HL-60 (cell line): Measurements from ENCODE around the gene CSRNP3.

Experiments
- DNase-seq, 2 experiments: peaks; one replicate each; pipeline ENCODE4 v3.0.0-alpha.2; 2010 to 2020; ENCODE audit warnings: low read depth in 1 of 2, low spot score in 1 of 2
- H3K27ac ChIP-seq: fragments of 250-450 bp; sonication (Bioruptor Pico); replicated peaks from 2 replicates; pipeline ENCODE4 v1.5.1; 2020; ENCODE audit warnings: mild to moderate bottlenecking, moderate library complexity
- H3K27me3 ChIP-seq: fragments of 250-450 bp; sonication (Bioruptor Pico); 2 replicates; pipeline ENCODE4 v1.5.1; 2021; ENCODE audit warnings: mild to moderate bottlenecking, moderate library complexity; ENCODE audit not compliant: insufficient read depth, poor library complexity, severe bottlenecking
- H3K4me3 ChIP-seq: replicated peaks from 2 replicates; pipeline ENCODE4 v1.5.1; 2011; ENCODE audit warnings: mild to moderate bottlenecking, control low read depth, low read length; ENCODE audit not compliant: insufficient read depth
- GABPA ChIP-seq: IDR thresholded peaks from 2 replicates; pipeline ENCODE4 v1.6.1; 2012; ENCODE audit warnings: low read depth
- POLR2AphosphoS5 ChIP-seq: IDR thresholded peaks from 2 replicates; pipeline ENCODE4 v1.6.1; 2012; ENCODE audit warnings: low read depth
- SPI1 ChIP-seq: IDR thresholded peaks from 2 replicates; pipeline ENCODE4 v1.6.1; 2012; ENCODE audit warnings: low read depth, mild to moderate bottlenecking, borderline replicate concordance
- TF ChIP-seq, protein P1 (sequence below): IDR thresholded peaks from 2 replicates; pipeline ENCODE4 v1.6.1; 2012; ENCODE audit warnings: low read depth; ENCODE audit not compliant: insufficient replicate concordance
- TF ChIP-seq, protein P2 (sequence below): IDR thresholded peaks from one replicate; pipeline ENCODE4 v1.5.1; 2011; ENCODE audit warnings: low read length, control low read depth, inconsistent platforms; ENCODE audit not compliant: insufficient read depth

CSRNP3 gene

DNA sequence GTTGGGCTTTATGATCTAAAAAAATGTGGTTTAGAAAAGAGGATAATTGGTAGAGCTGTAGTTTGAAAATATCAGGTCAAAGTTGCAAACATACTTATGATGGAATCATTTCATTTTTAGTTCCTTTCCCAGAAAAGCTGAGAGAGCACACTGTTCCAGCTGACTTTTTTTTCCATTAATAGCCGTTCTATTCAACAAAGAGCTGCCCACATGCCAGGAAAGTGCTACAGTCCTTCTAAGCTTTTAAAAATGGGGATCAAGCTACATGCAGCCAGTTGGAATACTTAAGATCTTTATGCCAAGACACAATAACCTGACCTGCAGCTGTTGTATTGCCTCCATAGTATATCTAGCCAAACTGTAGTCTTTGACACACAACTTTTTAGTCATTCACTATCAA, 213.0 kb downstream of the CSRNP3 start:
- Histone ChIP-seq H3K4me3 (no peak overlapping the region), H3K27ac (no peak overlapping the region), H3K27me3 (peaks cover 1% of the 10 kb centered on the region)
- DNase-seq = no peak
- TF ChIP-seq SPI1 = no peak
- TF ChIP-seq, protein P1, sequence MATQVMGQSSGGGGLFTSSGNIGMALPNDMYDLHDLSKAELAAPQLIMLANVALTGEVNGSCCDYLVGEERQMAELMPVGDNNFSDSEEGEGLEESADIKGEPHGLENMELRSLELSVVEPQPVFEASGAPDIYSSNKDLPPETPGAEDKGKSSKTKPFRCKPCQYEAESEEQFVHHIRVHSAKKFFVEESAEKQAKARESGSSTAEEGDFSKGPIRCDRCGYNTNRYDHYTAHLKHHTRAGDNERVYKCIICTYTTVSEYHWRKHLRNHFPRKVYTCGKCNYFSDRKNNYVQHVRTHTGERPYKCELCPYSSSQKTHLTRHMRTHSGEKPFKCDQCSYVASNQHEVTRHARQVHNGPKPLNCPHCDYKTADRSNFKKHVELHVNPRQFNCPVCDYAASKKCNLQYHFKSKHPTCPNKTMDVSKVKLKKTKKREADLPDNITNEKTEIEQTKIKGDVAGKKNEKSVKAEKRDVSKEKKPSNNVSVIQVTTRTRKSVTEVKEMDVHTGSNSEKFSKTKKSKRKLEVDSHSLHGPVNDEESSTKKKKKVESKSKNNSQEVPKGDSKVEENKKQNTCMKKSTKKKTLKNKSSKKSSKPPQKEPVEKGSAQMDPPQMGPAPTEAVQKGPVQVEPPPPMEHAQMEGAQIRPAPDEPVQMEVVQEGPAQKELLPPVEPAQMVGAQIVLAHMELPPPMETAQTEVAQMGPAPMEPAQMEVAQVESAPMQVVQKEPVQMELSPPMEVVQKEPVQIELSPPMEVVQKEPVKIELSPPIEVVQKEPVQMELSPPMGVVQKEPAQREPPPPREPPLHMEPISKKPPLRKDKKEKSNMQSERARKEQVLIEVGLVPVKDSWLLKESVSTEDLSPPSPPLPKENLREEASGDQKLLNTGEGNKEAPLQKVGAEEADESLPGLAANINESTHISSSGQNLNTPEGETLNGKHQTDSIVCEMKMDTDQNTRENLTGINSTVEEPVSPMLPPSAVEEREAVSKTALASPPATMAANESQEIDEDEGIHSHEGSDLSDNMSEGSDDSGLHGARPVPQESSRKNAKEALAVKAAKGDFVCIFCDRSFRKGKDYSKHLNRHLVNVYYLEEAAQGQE = no peak
- no peak for TF ChIP-seq POLR2AphosphoS5
- TF ChIP-seq, protein P2, sequence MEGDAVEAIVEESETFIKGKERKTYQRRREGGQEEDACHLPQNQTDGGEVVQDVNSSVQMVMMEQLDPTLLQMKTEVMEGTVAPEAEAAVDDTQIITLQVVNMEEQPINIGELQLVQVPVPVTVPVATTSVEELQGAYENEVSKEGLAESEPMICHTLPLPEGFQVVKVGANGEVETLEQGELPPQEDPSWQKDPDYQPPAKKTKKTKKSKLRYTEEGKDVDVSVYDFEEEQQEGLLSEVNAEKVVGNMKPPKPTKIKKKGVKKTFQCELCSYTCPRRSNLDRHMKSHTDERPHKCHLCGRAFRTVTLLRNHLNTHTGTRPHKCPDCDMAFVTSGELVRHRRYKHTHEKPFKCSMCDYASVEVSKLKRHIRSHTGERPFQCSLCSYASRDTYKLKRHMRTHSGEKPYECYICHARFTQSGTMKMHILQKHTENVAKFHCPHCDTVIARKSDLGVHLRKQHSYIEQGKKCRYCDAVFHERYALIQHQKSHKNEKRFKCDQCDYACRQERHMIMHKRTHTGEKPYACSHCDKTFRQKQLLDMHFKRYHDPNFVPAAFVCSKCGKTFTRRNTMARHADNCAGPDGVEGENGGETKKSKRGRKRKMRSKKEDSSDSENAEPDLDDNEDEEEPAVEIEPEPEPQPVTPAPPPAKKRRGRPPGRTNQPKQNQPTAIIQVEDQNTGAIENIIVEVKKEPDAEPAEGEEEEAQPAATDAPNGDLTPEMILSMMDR = no peak
- TF ChIP-seq GABPA = no peak

DNA sequence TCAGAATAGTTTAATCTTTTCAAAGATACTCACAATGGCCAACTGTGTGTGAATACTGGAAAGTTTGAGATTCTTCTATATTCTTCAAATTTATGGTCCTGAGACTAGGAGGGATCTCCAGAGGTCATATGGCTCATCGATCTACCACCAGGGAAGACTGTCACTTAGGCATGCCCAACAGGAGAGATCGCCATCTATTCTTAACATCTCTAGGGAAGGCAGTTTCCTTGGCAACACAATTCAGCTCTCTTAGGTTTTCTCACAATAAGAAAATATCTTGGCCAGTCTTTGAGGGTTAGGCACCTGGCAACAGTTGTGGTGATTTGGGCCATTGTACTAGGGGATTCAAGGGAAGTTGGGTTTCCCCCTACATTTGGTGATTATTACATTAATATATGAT, 217.3 kb downstream of the CSRNP3 start:
- TF ChIP-seq SPI1 = no peak
- TF ChIP-seq, protein P2 = no peak
- TF ChIP-seq POLR2AphosphoS5 = no peak
- no peak for TF ChIP-seq GABPA
- TF ChIP-seq, protein P1 = no peak
- H3K4me3 ChIP-seq = no peak overlapping the region
- peaks cover 11% of the 10 kb centered on the region for H3K27me3 ChIP-seq
- H3K27ac ChIP-seq = no peak overlapping the region
- DNase-seq = no peak

DNA sequence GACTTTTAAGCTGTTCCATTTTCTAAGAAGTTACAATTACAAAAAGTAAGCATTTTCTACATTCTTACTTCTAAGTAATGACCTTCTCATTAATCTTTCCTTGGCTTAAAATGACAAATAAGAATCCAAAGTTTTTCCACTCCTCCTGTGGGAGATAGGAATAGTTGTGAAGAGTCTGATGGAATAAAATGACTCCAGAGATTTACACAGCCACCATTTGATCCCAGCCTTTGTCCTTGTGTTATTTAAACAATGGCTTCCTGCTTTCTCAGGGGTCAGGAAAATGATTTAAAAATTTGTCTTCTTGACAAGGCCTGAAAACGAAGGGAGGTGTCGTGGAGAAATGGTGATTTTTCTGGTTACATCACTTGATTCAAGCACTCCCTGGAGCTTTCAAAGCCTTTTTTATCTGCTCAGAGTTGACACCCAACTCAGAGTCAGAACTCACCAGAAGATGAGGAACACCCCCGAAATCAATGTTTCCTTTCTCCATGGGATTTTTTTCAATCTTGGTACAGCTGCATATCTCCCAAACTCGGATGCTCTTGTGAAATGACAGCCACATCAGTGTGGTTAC, 218.0 kb downstream of the CSRNP3 start:
- TF ChIP-seq, protein P1 = no peak
- TF ChIP-seq, protein P2 = no peak
- TF ChIP-seq POLR2AphosphoS5 (no peak), GABPA (no peak), SPI1 (no peak)
- Histone ChIP-seq H3K27ac (no peak overlapping the region), H3K27me3 (peaks cover 11% of the 10 kb centered on the region), H3K4me3 (no peak overlapping the region)
- no peak for DNase-seq
